H1 (cell line): ENCODE results near the gene PELO. TPM values are rescaled to one million over a fixed set of nuclear protein-coding genes. Genes with fewer than 3 reads are reported as not detected.

Experiments used
- CTCF ChIA-PET: fragments of 300-600 bp; sonication (Branson Sonifier 250); formaldehyde crosslinking; loops from one replicate; lab custom pipeline; 2021; ENCODE audit not compliant: partially characterized antibody; lab: Charles Lee
- POLR2A ChIA-PET: fragments of 300-600 bp; sonication (Branson Sonifier 250); formaldehyde crosslinking; loops from one replicate; lab custom pipeline; 2021; ENCODE audit warnings: inconsistent platforms; ENCODE audit not compliant: partially characterized antibody; lab: Charles Lee
- DNase-seq, 2 experiments: peaks; one replicate each; pipeline versions ENCODE4 v3.0.0 to v3.0.0-alpha.2; 2010 to 2022; ENCODE audit warnings: low spot score in 2 of 2, low read depth in 1 of 2, mixed read lengths in 1 of 2
- FAIRE-seq: peaks from 2 replicates; lab custom pipeline; 2011; peaks lifted over from hg19 to GRCh38; lab: Jason Lieb, UNC
- H2AFZ ChIP-seq: 2 replicates; pipeline ENCODE4 v1.8.1; 2012; ENCODE audit warnings: low read length, inconsistent platforms
- H2AK5ac ChIP-seq: 2 replicates; pipeline ENCODE4 v1.6.1; 2013; ENCODE audit warnings: low read depth, low read length
- H2BK120ac ChIP-seq: replicated peaks from 2 replicates; pipeline ENCODE3; 2013; ENCODE audit warnings: low read depth, low read length, inconsistent platforms
- H2BK12ac ChIP-seq: 2 replicates; pipeline ENCODE4 v1.6.1; 2013; ENCODE audit warnings: low read depth, low read length
- H2BK15ac ChIP-seq: 2 replicates; pipeline ENCODE4 v1.6.1; 2013; ENCODE audit warnings: low read length
- H2BK20ac ChIP-seq: 2 replicates; pipeline ENCODE4 v1.6.1; 2013; ENCODE audit warnings: low read length
- H2BK5ac ChIP-seq: 2 replicates; pipeline ENCODE4 v1.6.1; 2013; ENCODE audit warnings: low read depth, low read length
- H3K14ac ChIP-seq: 2 replicates; pipeline ENCODE4 v1.6.1; 2013; ENCODE audit warnings: inconsistent platforms; ENCODE audit not compliant: insufficient read length
- H3K18ac ChIP-seq: 2 replicates; pipeline ENCODE4 v1.6.1; 2013; ENCODE audit warnings: low read length; ENCODE audit errors: extremely low read depth
- H3K23ac ChIP-seq: 2 replicates; pipeline ENCODE4 v1.6.1; 2013; ENCODE audit warnings: inconsistent platforms; ENCODE audit not compliant: insufficient read length
- H3K23me2 ChIP-seq: 2 replicates; pipeline ENCODE4 v1.6.1; 2013; ENCODE audit warnings: low read depth, low read length
- H3K27ac ChIP-seq: 2 replicates; pipeline ENCODE4 v1.6.1; 2011; ENCODE audit warnings: low read depth, low read length, inconsistent platforms
- H3K27me3 ChIP-seq, 4 experiments: replicated peaks in 1 of 4; 1 replicate in 1 of 4; 2 replicates in 3 of 4; pipeline versions ENCODE4 v1.6.1 to v1.8.1; 2011 to 2013; ENCODE audit warnings: low read length in 3 of 4, mild to moderate bottlenecking in 3 of 4, inconsistent platforms in 2 of 4, mixed read lengths in 2 of 4, moderate library complexity in 1 of 4; ENCODE audit not compliant: control insufficient read depth in 3 of 4, insufficient read depth in 3 of 4; ENCODE audit errors: extremely low read depth in 1 of 4
- H3K36me3 ChIP-seq, 4 experiments: 2 replicates each; pipeline versions ENCODE4 v1.6.1 to v1.8.1; 2011 to 2013; ENCODE audit warnings: mild to moderate bottlenecking in 4 of 4, low read length in 3 of 4, moderate library complexity in 2 of 4, control low read depth in 1 of 4, inconsistent platforms in 1 of 4; ENCODE audit not compliant: insufficient read depth in 4 of 4, control insufficient read depth in 2 of 4
- H3K4ac ChIP-seq: replicated peaks from 2 replicates; pipeline ENCODE3; 2013; ENCODE audit warnings: low read length, low read depth, mixed read lengths, inconsistent platforms; ENCODE audit not compliant: insufficient read length
- H3K4me1 ChIP-seq, 4 experiments: replicated peaks in 1 of 4; 1 replicate in 1 of 4; 2 replicates in 3 of 4; pipeline versions ENCODE4 v1.6.1 to v1.8.1; 2011 to 2013; ENCODE audit warnings: low read length in 3 of 4, inconsistent platforms in 2 of 4, mixed read lengths in 1 of 4; ENCODE audit not compliant: insufficient read depth in 4 of 4, control insufficient read depth in 3 of 4
- H3K4me2 ChIP-seq, 2 experiments: 2 replicates each; pipeline versions ENCODE4 v1.6.1 to v1.8.1; 2011 to 2013; ENCODE audit warnings: low read depth in 2 of 2, low read length in 2 of 2, control low read depth in 1 of 2, inconsistent platforms in 1 of 2, mild to moderate bottlenecking in 1 of 2; ENCODE audit not compliant: insufficient read depth in 1 of 2
- H3K4me3 ChIP-seq, 4 experiments: fragments of 200-600, 300-600 bp in 1 of 4; sonication (generic), shearing (Covaris generic), sonication (Bioruptor Twin) in 1 of 4; 2 replicates each; pipeline versions ENCODE4 v1.5.1 to v1.8.1; 2011 to 2016; ENCODE audit warnings: low read length in 4 of 4, low read depth in 3 of 4, control low read depth in 2 of 4, inconsistent platforms in 2 of 4, mild to moderate bottlenecking in 2 of 4, mixed read lengths in 1 of 4, moderate library complexity in 1 of 4; ENCODE audit not compliant: insufficient read depth in 2 of 4; ENCODE audit errors: extremely low read depth in 1 of 4
- H3K56ac ChIP-seq: replicated peaks from 2 replicates; pipeline ENCODE3; 2013; ENCODE audit warnings: low read depth, mild to moderate bottlenecking, mixed read lengths, low read length, inconsistent platforms; ENCODE audit not compliant: insufficient read length
- H3K79me1 ChIP-seq: 2 replicates; pipeline ENCODE4 v1.6.1; 2013; ENCODE audit warnings: low read depth, low read length, control low read depth
- H3K79me2 ChIP-seq, 2 experiments: 2 replicates each; pipeline versions ENCODE4 v1.6.1 to v1.8.1; 2012 to 2013; ENCODE audit warnings: low read length in 2 of 2, mild to moderate bottlenecking in 2 of 2, inconsistent platforms in 1 of 2; ENCODE audit not compliant: insufficient read depth in 2 of 2, control insufficient read depth in 1 of 2
- H3K9ac ChIP-seq, 4 experiments: replicated peaks in 1 of 4; 1 replicate in 1 of 4; 2 replicates in 3 of 4; pipeline versions ENCODE4 v1.6.1 to v1.8.1; 2011 to 2013; ENCODE audit warnings: low read depth in 3 of 4, low read length in 3 of 4, control low read depth in 2 of 4, mild to moderate bottlenecking in 2 of 4, moderate library complexity in 2 of 4, inconsistent platforms in 1 of 4; ENCODE audit errors: extremely low read depth in 1 of 4
- H3K9me3 ChIP-seq, 2 experiments: 2 replicates each; pipeline versions ENCODE4 v1.6.1 to v1.8.1; 2012 to 2013; ENCODE audit warnings: mild to moderate bottlenecking in 2 of 2, moderate library complexity in 2 of 2, control low read depth in 1 of 2, inconsistent platforms in 1 of 2, low read depth in 1 of 2, low read length in 1 of 2, mixed read lengths in 1 of 2; ENCODE audit not compliant: insufficient read depth in 2 of 2
- H4K20me1 ChIP-seq, 2 experiments: replicated peaks in 1 of 2; 2 replicates each; pipeline versions ENCODE3 to v1.8.1; 2011 to 2013; ENCODE audit warnings: inconsistent platforms in 2 of 2, low read length in 2 of 2, mild to moderate bottlenecking in 1 of 2; ENCODE audit not compliant: insufficient read depth in 2 of 2, control insufficient read depth in 1 of 2
- H4K5ac ChIP-seq: 2 replicates; pipeline ENCODE4 v1.6.1; 2013; ENCODE audit warnings: low read length, low read depth, mixed read lengths, inconsistent platforms; ENCODE audit not compliant: insufficient read length
- H4K8ac ChIP-seq: 2 replicates; pipeline ENCODE4 v1.8.0; 2013; ENCODE audit warnings: mild to moderate bottlenecking, moderate library complexity, low read length, inconsistent platforms; ENCODE audit not compliant: insufficient read depth; ENCODE audit errors: extremely low read depth
- H4K91ac ChIP-seq: replicated peaks from 2 replicates; pipeline ENCODE3; 2013; ENCODE audit warnings: low read length, mixed read lengths, inconsistent platforms; ENCODE audit not compliant: insufficient read length
- SRF ChIP-seq: IDR thresholded peaks from 2 replicates; pipeline ENCODE4 v1.6.1; 2011; ENCODE audit warnings: mild to moderate bottlenecking, low read depth, low read length, moderate library complexity
- TAF7 ChIP-seq: optimal IDR thresholded peaks from 2 replicates; pipeline ENCODE3; 2011; ENCODE audit warnings: low read depth, mild to moderate bottlenecking, inconsistent platforms, low read length, moderate library complexity, borderline replicate concordance
- WGBS, 2 experiments: shearing (Covaris generic) in 1 of 2; methylation state at CpG; one replicate each; pipeline versions ENCODE4 v1.1.6 to v1.1.7; 2013 to 2015; ENCODE audit warnings: low lambda C conversion rate in 2 of 2, mixed read lengths in 2 of 2, inconsistent platforms in 1 of 2, low coverage in 1 of 2, missing lambda C conversion rate in 1 of 2; ENCODE audit not compliant: insufficient replicate concordance in 2 of 2, insufficient coverage in 1 of 2, insufficient read length in 1 of 2; ENCODE audit errors: extremely low coverage in 1 of 2, missing lambda C conversion rate in 1 of 2; 5-methylcytosine and 5-hydroxymethylcytosine counted together
- polyA plus RNA-seq, 7 experiments: library from polyadenylated mRNA; depleted of rRNA in 3 of 7; stranded (reverse) in 5 of 7; unstranded in 2 of 7; fragments of >200 nt in 5 of 7; fragments of 200-250 nt in 2 of 7; gene quantifications; 1 replicate in 5 of 7; 2 replicates in 1 of 7; 4 replicates in 1 of 7; pipeline versions ENCODE4 v1.2.1 to v1.2.3, GENCODE V29; 2011 to 2013; ENCODE audit warnings: missing spikeins in 2 of 7, mixed read lengths in 2 of 7
- total RNA-seq: library from RNA; stranded (reverse); fragmentation: NEBNext Ultra II Directional; extraction: Animal tissue kit (Norgen Biotek cat#: 25700); gene quantifications from 2 replicates; pipeline ENCODE4 v1.2.1, GENCODE V29; 2021

PELO gene
- total and polyA plus RNA-seq, 2 of the 8 experiments (the other 6 are each of a cell fraction or from before 2014, with no cell fraction given), result 10.8 to 18.5 TPM

GRCh38 chr5:52754051-52754450 is 33.7 kb upstream of the PELO start:
- Histone ChIP-seq H4K5ac (no peak overlapping the region), H3K9ac (no peak overlapping the region), H3K14ac (no peak overlapping the region), H2AK5ac (no peak overlapping the region), H4K20me1 (no peaks in the 10 kb centered on the region), H2BK5ac (no peak overlapping the region), H3K23me2 (peaks cover 2% of the 10 kb centered on the region; the same call in 1 of the 2 replicates), H3K27me3 (no peaks in the 10 kb centered on the region), H4K8ac (no peak overlapping the region), H2BK20ac (no peak overlapping the region), H3K18ac (no peak overlapping the region), H4K91ac (no peak overlapping the region), H3K79me1 (no peaks in the 10 kb centered on the region), H2BK15ac (no peak overlapping the region), H3K27ac (no peak overlapping the region), H2BK12ac (no peak overlapping the region), H3K4me2 (no peak overlapping the region), H3K9me3 (no peaks in the 10 kb centered on the region), H3K23ac (no peak overlapping the region), H2BK120ac (no peak overlapping the region), H3K56ac (no peak overlapping the region), H3K4ac (no peak overlapping the region), H3K4me3 (no peak overlapping the region), H2AFZ (no peak overlapping the region), H3K4me1 (peaks cover 0 to 4% (median 0%) of the 10 kb centered on the region in 4 experiments; a peak in 2 of 7 replicates), H3K36me3 (no peaks in the 10 kb centered on the region), H3K79me2 (no peaks in the 10 kb centered on the region)
- ChIA-PET POLR2A (interaction anchor here (0.6 kb wide), 1 partner anchor 1526 kb away, joined by 5 read pairs; no protein-coding TSS in a partner anchor), CTCF (interaction anchor here (1.1 to 1.2 kb wide), 2 partner anchors 35 to 61 kb away, joined by 3 to 5 read pairs; no protein-coding TSS in a partner anchor)
- TF ChIP-seq TAF7 (no peak), SRF (no peak)
- DNase-seq, result no peak
- FAIRE-seq, result no peak
- WGBS, 2 experiments, result 90% methylated on average over 2 of the region's 2 CpGs; no CpG with 5 or more reads in 1 of the 2 experiments
